HG03457 (cell line): Measurements from ENCODE around the gene CYP4V2.
"Not testable (repeated sequence)": the region's sequence is repeated elsewhere in the genome, so short reads cannot be mapped to it uniquely, and the experiment has no call there.

Source experiments
- ATAC-seq: cut with Tn5 transposase; IDR thresholded peaks from one replicate; pipeline ENCODE4 v1.9.1; 2021; ENCODE audit warnings: moderate number of reproducible peaks; ENCODE audit not compliant: unreplicated experiment

The CYP4V2 gene

GRCh38 chr4:186227744-186228513 lies 36.6 kb downstream of the CYP4V2 start:
- no peak for ATAC-seq

GRCh38 chr4:186228514-186228894 lies 37.1 kb downstream of the CYP4V2 start:
- ATAC-seq, result no peak

GRCh38 chr4:186234367-186234766 lies 43.0 kb downstream of the CYP4V2 start:
- ATAC-seq, result no peak

DNA sequence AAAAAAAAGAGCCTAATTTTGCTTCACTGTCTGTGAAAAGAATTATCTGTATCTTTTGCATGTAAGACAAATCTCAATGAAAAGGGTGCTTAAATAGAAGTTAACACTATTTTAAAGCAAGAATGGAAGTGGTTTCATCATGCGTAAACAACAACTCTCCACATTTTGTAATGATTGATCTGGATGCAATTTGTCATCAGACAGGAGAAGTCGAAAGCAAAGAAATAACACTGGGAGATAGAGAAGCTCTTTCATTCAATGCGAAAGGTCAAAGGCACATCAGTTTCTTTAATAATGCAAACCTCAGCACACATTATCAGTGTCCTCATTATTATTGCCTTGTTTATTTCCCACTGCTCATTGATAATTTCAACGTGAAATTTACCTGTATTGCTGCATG lies 44.8 kb downstream of the CYP4V2 start:
- ATAC-seq, result no peak

DNA sequence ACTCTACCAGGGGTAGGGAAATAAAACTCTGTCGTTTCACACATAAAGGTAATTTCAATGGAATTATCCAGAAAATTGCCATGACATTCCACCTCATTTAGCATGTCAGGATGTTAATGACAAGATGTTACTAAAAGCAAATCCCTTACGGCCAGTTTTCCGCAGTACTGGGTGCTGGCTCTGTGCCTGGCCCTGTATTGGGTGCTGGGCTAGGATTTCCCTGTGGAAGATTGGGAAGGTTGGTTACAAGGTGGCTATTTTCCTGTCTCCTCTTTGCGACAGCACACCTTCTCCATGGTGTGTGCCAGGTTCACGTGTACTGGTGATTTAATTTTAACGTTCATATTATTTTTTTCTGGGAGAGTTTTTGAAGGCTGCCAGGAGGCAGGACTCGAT lies 49.1 kb downstream of the CYP4V2 start:
- no peak for ATAC-seq

- ATAC-seq, result no peak
Measured at GRCh38 chr4:186240848-186241491, 49.6 kb downstream of the CYP4V2 start.

GRCh38 chr4:186241616-186242015 lies 50.2 kb downstream of the CYP4V2 start:
- ATAC-seq, result no peak

GRCh38 chr4:186242031-186242430 lies 50.7 kb downstream of the CYP4V2 start:
- not testable (repeated sequence) for ATAC-seq

GRCh38 chr4:186243331-186243730 lies 52.0 kb downstream of the CYP4V2 start:
- no peak for ATAC-seq

- ATAC-seq, result no peak
Measured at GRCh38 chr4:186244835-186245234, 53.5 kb downstream of the CYP4V2 start.

DNA sequence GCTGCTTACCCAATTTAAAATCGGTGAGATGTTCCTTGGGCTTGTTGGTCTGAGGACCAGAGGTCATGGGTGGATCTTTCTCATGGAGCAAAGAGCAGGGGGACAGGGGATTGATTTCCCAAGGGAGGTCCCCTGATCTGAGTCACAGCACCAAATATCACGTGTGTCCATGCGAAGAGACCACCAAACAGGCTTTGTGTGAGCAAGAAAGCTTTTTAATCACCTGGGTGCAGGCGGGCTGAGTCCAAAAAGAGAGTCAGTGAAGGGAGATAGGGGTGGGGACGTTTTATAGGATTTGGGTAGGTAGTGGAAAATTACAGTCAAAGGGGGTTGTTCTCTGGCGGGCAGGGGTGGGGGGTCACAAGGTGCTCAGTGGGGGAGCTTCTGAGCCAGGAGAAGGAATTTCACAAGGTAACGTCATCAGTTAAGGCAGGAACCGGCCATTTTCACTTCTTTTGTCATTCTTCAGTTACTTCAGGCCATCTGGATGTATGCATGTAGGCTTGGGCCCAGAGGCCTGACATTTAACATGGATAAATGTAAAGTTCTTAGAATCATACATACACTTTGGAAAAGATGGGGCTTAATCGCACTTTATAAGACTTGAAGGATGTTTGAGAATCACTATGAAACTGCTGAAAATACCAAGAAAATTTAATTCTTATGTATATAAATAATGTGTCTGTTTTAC lies 55.8 kb downstream of the CYP4V2 start:
- ATAC-seq, result not testable (repeated sequence)

DNA sequence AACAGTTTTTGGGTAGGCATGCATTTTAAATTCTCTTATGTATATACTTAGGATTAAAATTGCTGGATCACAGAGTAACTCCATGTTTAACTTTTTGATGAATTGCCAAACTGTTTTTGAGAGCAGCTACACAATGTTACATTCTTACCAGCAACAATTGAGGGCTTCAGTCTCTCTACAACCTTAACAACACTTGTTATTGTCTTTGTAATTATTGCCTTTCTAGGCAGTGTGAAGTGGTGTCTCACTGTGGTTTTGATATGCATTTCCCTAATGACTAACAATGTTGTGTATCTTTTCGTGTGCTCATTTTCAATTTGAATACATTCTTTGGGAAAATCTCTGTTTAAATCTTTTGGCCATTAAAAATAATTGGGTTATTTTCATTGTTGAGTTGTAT lies 57.3 kb downstream of the CYP4V2 start:
- ATAC-seq, result no peak

DNA sequence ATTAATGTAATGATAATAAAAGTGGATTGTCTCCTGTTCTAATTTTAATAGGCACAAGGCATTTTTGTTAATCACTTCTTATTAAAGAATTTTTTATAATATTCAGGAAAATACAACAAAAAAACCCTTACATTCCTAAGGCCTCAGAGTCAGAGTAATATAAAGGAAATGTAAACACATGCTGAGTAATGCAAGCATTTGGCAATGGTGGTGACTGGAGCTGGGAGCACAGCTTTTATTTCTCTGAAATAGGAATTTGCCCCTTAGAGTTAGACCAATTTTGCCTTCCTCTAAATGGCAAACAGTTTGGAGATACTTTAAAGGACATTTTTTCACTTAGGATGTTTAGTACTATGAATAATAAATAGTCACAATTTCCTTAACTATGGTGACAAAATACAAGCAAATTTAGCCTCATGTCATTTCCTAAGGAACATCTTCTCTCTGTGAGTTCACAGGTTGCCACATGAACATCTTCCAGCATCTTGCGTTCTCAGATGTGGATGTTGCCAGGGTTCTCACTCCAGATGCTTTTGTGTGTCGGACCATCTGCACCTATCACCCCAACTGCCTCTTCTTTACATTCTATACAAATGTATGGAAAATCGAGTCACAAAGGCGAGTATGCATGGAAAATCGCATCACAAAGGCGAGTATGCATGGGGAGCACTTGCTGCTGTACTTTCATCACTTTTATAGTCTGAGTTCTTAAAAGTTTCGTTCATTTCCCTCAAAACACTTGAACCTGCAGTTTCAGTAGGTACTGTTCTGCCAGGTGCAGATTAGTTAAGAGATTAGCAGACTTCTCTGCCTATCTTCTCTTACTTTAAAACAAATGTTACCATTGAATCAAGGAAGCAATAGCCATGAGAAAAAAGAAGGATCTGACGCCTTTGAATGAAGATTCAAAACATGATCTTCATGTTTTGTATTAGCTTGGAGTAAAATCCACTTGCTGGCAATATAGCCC lies 58.7 kb downstream of the CYP4V2 start:
- ATAC-seq, result no peak

GRCh38 chr4:186250760-186251159 lies 59.4 kb downstream of the CYP4V2 start:
- no peak for ATAC-seq

DNA sequence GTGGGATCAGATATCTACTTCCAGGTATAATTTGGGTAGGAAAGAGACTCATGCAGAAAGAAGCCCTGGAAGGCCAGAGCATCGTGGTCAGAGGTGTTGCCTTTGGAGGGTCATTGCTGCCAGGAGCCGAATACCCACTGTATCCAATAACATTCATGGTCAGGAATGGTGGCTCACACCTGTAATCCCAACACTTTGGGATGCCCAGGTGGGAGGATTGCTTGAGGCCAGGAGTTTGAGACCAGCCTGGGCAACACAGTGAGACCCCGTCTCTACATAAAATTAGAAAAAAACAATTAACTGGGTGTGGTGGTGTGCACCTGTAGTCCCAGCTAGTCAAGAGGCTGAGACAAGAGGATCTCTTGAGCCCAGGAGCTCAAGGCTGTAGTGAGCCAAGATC lies 63.8 kb downstream of the CYP4V2 start:
- ATAC-seq, result no peak

GRCh38 chr4:186258216-186258811 lies 66.9 kb downstream of the CYP4V2 start:
- no peak for ATAC-seq

GRCh38 chr4:186260117-186260503 lies 68.7 kb downstream of the CYP4V2 start:
- ATAC-seq, result no peak
